ENCODE data around the gene NELFB.

Gene NELFB

DNA sequence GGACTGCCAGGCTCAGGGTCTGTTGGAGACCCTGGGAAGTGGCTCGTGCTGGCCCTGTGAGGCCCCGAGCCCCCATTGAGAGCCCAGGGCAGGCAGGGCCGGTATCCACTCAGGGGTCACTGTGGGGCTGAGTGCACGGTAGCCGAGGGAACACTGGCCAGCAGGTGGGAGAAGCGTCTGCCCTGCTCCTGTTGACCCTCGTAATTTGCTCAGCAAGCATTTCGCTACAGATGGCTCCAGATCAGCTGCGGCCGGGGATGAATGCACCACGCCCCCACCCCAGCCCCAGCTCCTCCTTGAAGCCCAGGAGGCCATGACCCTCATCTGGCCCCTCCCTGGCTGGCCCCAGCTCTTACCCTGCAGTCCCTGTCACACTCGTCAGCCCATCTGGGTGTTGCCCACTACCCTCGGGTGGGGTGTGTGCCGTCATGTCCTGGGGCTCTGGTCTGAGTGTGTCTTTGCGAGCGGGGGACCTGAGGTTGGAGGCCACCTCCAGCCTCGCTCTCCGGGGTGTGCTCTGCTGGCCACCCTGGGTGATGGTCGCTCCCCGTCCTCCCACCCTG is 53.0 kb downstream of the NELFB start:
- Histone ChIP-seq H2AFZ (ENCODE audit: low read length, unreplicated experiment) (no peak overlapping the region), H3K27ac (ENCODE audit: low read depth, low read length) (no peak overlapping the region), H3K4me3 (ENCODE audit: low read depth, low read length) (no peak overlapping the region), H3K27me3 (ENCODE audit: insufficient read depth, low read length) (no peaks in the 10 kb centered on the region), H3K79me2 (ENCODE audit: control insufficient read depth, insufficient read depth, low read length, unreplicated experiment) (no peaks in the 10 kb centered on the region), H3K36me3 (ENCODE audit: insufficient read depth, low read length) (no peaks in the 10 kb centered on the region), H3K4me1 (ENCODE audit: control insufficient read depth, insufficient read depth, low read length, unreplicated experiment) (no peaks in the 10 kb centered on the region)

DNA sequence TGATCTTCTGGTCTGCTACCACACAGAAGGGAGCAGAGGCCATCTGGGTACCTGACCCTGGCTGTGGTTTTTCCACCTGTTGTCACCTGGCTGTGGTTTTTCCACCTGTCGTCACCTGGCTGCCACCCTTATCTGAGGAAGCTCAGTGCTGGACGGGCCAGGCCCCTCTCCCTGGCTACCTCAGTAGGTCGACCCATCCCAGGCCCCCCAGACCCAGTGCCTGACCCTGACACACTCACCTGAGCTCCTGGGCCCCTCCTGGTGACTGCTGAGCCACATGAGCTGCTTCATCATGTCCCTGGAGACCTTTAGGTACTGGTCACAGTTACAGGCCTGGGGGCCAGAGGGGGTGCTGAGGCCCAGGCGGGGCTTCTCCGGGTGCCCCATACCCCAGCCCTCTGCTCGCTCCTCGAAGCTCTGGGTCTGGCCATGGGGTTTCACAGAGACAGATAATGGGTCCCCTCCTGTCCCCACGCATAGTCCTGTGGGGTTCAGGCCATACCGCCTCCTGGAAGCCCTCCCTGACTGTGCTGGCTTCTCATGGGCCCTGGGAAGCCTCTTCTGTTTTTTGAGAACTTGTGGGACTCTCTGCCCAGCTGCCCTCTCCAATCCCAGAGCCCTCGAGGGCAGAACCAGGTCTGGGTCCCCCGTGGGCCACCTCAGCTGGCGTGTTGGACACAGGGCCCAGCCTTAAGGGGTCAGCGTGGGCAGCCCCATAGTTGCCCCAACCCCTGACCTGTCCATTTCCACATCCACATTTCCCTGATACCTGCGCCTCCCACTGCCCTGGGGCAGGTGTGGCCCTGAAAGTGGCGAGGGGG is 54.5 kb downstream of the NELFB start:
- H2AFZ ChIP-seq (ENCODE audit: low read length, unreplicated experiment), result no peak overlapping the region
- H3K27me3 ChIP-seq (ENCODE audit: insufficient read depth, low read length), result no peaks in the 10 kb centered on the region
- H3K4me3 ChIP-seq (ENCODE audit: low read depth, low read length), result no peak overlapping the region
- no peaks in the 10 kb centered on the region for H3K79me2 ChIP-seq (ENCODE audit: control insufficient read depth, insufficient read depth, low read length, unreplicated experiment)
- H3K36me3 ChIP-seq (ENCODE audit: insufficient read depth, low read length), result no peaks in the 10 kb centered on the region
- H3K27ac ChIP-seq (ENCODE audit: low read depth, low read length), result no peak overlapping the region
- H3K4me1 ChIP-seq (ENCODE audit: control insufficient read depth, insufficient read depth, low read length, unreplicated experiment), result no peaks in the 10 kb centered on the region

DNA sequence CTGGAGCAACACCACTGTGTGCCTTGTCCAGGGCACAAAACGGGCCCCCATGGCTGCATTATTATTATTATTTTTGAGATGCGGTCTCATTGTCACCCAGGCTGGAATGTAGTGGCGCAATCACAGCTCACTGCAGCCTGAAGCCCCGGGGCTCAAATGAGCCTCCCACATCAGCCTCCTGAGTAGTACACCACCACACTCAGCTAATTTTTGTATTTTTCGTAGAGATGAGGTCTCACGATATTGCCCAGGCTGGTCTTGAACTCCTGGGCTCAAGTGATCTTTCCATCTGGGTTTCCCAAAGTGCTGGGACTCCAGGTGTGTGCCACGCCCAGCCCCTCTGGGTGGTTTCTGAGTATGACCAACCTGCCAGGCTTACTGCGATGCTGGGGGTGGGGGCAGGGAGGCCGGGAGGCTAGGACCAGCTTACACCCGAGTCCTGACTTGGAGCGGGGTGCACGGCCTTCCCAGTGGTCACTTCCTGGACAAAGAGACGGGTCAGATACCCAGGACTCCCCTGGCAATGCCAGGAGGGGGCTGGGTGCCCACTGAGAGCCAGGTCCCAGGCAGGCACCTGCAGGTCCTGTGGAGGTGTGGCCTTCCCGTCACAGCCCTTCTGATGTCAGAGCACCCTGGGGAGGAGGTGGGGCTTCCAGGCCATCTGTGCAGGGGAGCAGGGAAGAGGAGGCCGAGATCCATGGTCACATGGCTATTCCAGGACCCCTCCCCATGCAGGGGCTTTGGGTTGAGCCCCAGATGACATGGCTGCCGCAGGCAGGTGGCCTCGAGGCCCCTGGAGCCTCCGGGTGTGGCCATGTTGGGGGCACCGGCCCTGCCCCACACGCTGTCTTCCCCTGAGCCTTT is 55.3 kb downstream of the NELFB start:
- Histone ChIP-seq H3K4me3 (ENCODE audit: low read depth, low read length) (no peak overlapping the region), H3K79me2 (ENCODE audit: control insufficient read depth, insufficient read depth, low read length, unreplicated experiment) (no peaks in the 10 kb centered on the region), H3K27ac (ENCODE audit: low read depth, low read length) (no peak overlapping the region), H2AFZ (ENCODE audit: low read length, unreplicated experiment) (no peak overlapping the region), H3K36me3 (ENCODE audit: insufficient read depth, low read length) (no peaks in the 10 kb centered on the region), H3K4me1 (ENCODE audit: control insufficient read depth, insufficient read depth, low read length, unreplicated experiment) (no peaks in the 10 kb centered on the region), H3K27me3 (ENCODE audit: insufficient read depth, low read length) (no peaks in the 10 kb centered on the region)

DNA sequence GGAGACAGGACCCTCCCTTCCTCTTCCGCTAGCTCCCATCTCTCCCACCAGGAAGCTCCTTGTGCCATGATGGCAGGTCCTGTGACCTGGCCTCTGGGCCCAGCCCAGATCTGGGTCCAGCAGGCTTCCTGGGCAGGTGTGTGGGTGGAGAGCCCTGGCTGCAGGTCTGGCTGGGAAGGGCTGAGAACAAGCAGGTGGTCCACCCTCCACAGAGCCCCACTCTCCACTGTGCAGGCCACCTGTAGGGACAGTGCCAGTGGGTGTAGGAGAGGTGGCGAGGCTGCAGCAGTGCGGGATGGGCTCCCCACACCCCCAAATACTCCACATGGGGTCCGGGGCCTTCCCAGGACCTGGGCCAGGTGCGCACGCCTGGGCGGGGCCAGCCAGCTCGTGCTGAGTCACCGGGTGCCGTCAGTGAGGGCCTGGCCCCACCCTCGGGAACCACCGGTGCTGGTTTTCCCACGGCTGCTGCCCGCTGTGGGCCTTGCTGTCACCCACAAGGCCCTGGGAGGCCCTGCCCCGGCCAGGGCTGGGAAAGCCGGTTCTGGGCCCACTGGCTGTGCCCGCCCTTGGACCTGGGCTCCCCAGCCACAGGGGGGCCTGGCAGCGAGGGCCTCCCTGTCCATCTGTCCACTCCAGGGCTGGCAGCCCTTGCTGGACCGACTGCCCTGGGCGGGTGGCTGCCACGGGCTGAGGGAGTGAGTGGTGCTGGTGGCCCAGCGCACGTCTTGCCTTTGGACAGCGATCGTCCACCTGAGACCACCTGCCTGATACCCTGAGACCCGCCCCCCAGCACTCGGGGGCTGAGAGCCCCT is 56.3 kb downstream of the NELFB start:
- no peaks in the 10 kb centered on the region for H3K4me1 ChIP-seq (ENCODE audit: control insufficient read depth, insufficient read depth, low read length, unreplicated experiment)
- no peaks in the 10 kb centered on the region for H3K79me2 ChIP-seq (ENCODE audit: control insufficient read depth, insufficient read depth, low read length, unreplicated experiment)
- no peaks in the 10 kb centered on the region for H3K27me3 ChIP-seq (ENCODE audit: insufficient read depth, low read length)
- no peak overlapping the region for H3K27ac ChIP-seq (ENCODE audit: low read depth, low read length)
- no peaks in the 10 kb centered on the region for H3K36me3 ChIP-seq (ENCODE audit: insufficient read depth, low read length)
- no peak overlapping the region for H2AFZ ChIP-seq (ENCODE audit: low read length, unreplicated experiment)
- H3K4me3 ChIP-seq (ENCODE audit: low read depth, low read length), result no peak overlapping the region

DNA sequence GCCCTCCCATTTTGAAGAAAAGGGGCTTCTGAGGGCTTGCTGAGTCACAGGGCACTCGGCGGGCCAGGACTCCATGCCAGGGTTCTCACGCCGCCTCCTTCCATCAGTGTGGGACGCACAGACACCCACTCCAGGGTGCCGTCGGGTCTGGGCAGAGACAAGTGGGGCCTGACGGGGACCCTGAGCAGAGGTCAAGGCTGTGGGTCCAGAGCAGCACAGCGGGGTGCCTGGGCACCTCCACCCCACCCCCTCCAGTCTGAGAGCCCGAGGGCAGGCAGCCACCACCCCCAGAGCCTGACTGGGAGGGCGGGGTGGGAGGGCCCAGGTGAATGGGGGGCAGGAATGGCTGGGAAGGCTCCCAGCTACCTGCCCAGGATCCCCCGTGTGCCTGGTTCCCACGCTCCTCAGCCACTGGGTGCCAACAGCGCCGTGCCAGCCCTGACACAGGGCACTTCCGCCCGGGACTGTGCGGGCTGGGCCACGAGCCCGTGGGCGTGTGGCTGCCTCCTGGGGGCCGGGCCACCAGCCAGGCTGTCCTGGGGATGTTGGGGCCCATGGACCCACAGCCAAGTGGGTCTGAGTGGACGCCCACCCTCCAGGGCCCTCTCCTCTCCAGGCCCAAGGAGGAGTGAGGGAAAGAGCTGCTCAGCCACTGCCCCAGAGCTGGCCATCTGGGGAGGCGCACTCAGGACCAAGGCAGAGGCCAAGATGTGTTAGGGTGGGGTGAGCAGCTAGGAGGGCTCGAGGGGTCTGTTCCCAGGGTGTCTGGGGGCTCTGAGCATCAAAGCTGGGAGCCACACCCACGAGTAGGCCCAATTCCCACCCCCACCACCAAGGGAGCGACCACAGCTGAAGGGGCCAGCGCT is 57.1 kb downstream of the NELFB start:
- no peak overlapping the region for H3K4me3 ChIP-seq (ENCODE audit: low read depth, low read length)
- no peak overlapping the region for H3K27ac ChIP-seq (ENCODE audit: low read depth, low read length)
- H3K27me3 ChIP-seq (ENCODE audit: insufficient read depth, low read length), result no peaks in the 10 kb centered on the region
- H3K36me3 ChIP-seq (ENCODE audit: insufficient read depth, low read length), result no peaks in the 10 kb centered on the region
- no peaks in the 10 kb centered on the region for H3K79me2 ChIP-seq (ENCODE audit: control insufficient read depth, insufficient read depth, low read length, unreplicated experiment)
- H2AFZ ChIP-seq (ENCODE audit: low read length, unreplicated experiment), result no peak overlapping the region
- H3K4me1 ChIP-seq (ENCODE audit: control insufficient read depth, insufficient read depth, low read length, unreplicated experiment), result no peaks in the 10 kb centered on the region

DNA sequence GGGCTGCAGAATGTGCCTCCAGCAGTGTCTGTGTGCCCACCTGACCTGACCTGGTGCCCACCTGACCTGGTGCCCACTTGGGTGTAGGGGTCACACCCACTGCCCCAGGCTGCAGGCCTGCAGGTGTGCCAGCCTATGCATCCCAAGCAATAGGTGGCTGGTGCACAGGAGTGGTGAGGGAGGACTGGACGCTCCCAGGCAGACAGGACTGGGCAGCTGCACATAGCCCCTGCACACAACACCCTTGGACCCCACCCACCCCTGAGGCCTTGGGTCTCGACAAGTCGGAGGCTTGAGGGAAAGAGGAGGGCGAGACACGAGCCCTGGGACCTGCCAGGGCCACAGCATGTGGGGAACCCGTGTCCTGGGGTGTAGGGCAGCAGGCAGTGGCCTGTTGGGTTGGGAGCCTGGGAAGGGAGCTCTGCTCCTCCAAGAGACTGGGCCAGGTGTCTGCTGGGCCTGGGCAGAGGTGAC is 57.8 kb downstream of the NELFB start:
- Histone ChIP-seq H2AFZ (ENCODE audit: low read length, unreplicated experiment) (no peak overlapping the region), H3K27ac (ENCODE audit: low read depth, low read length) (no peak overlapping the region), H3K4me3 (ENCODE audit: low read depth, low read length) (no peak overlapping the region), H3K4me1 (ENCODE audit: control insufficient read depth, insufficient read depth, low read length, unreplicated experiment) (no peaks in the 10 kb centered on the region), H3K36me3 (ENCODE audit: insufficient read depth, low read length) (no peaks in the 10 kb centered on the region), H3K27me3 (ENCODE audit: insufficient read depth, low read length) (no peaks in the 10 kb centered on the region), H3K79me2 (ENCODE audit: control insufficient read depth, insufficient read depth, low read length, unreplicated experiment) (no peaks in the 10 kb centered on the region)

DNA sequence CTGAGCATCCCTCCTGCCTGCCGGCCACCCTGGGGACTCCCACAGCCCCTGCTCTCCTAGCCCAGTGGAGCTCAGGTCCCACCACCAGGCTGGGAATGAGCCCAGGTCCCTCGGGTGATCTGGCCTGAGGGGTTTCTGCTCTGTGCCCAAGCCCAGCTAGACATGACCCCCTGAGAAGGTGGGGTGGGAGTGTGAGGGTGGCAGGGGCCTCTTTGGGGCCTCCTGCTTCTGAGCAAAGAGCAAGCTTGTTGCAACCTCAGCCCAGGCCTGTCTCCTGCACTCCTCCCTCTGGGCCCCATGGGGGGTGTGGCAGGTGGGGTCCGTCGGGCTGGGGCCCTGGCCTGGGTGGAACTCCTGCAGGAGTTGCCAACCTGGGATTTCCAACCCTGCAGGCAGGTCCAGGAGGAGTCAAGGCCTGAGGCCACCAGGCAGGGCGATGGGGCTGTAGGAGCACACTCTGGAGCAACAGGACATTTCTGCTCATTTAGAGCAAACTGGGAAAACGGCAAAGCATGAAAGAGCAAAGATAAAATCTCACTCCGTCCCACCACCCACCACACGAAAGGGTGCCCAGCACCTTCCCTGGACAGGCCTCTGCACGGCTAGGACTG is 58.3 kb downstream of the NELFB start:
- Histone ChIP-seq H3K27me3 (ENCODE audit: insufficient read depth, low read length) (no peaks in the 10 kb centered on the region), H3K4me1 (ENCODE audit: control insufficient read depth, insufficient read depth, low read length, unreplicated experiment) (no peaks in the 10 kb centered on the region), H3K79me2 (ENCODE audit: control insufficient read depth, insufficient read depth, low read length, unreplicated experiment) (no peaks in the 10 kb centered on the region), H2AFZ (ENCODE audit: low read length, unreplicated experiment) (no peak overlapping the region), H3K27ac (ENCODE audit: low read depth, low read length) (no peak overlapping the region), H3K4me3 (ENCODE audit: low read depth, low read length) (no peak overlapping the region), H3K36me3 (ENCODE audit: insufficient read depth, low read length) (no peaks in the 10 kb centered on the region)

DNA sequence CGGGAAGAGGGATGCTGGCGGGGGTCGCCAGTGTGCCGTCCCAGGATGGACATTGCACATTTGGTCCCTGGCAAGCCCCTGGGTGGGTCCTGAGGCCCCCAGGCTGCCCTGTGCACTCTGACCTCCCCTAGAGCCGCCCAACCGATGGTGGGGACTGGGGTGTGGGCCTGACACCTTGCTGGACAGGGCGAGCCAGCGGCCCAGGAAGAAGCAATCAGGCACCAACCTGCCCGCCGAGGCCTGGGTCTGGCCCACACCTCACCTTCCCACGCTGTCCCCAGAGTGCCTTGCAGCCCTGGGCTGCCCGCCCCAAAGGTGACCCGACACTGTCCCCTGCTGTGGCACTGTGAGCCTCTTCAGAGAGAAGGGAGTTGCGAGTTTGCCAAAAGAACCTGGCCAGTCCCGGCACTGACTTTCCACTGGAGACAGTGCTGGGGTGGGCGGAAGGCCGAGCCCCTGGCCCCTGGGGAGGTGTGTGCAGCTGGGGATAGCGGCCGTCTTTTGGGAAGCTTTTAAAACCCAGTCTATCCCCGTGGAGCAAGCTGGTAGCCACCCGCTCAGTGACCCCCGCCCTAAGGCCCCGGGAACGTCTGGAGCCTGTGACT is 58.9 kb downstream of the NELFB start:
- Histone ChIP-seq H3K27me3 (ENCODE audit: insufficient read depth, low read length) (no peaks in the 10 kb centered on the region), H3K27ac (ENCODE audit: low read depth, low read length) (no peak overlapping the region), H3K4me3 (ENCODE audit: low read depth, low read length) (no peak overlapping the region), H2AFZ (ENCODE audit: low read length, unreplicated experiment) (no peak overlapping the region), H3K4me1 (ENCODE audit: control insufficient read depth, insufficient read depth, low read length, unreplicated experiment) (no peaks in the 10 kb centered on the region), H3K36me3 (ENCODE audit: insufficient read depth, low read length) (no peaks in the 10 kb centered on the region), H3K79me2 (ENCODE audit: control insufficient read depth, insufficient read depth, low read length, unreplicated experiment) (no peaks in the 10 kb centered on the region)
